HepG2 (cell line): ENCODE data around the gene TMBIM4. TPM values are rescaled to one million over a fixed set of nuclear protein-coding genes. Genes with fewer than 3 reads are reported as not detected.

Experiments used
- ARNT2 ChIP-seq: sonication (generic); formaldehyde crosslinking; IDR thresholded peaks from 2 replicates; pipeline ENCODE4 v1.8.0; 2022; ENCODE audit warnings: mild to moderate bottlenecking, low read depth, missing genetic modification reagents, moderate library complexity
- FOXO4 ChIP-seq: sonication (generic); formaldehyde crosslinking; conservative IDR thresholded peaks from 2 replicates; pipeline ENCODE4 v1.8.1; 2023; ENCODE audit warnings: missing genetic modification reagents
- MAFG ChIP-seq: sonication (generic); formaldehyde crosslinking; IDR thresholded peaks from 2 replicates; pipeline ENCODE4 v1.5.1; 2020; ENCODE audit warnings: mild to moderate bottlenecking, missing genetic modification reagents
- MTF1 ChIP-seq: sonication (generic); formaldehyde crosslinking; IDR thresholded peaks from 2 replicates; pipeline ENCODE4 v1.5.0; 2020; ENCODE audit warnings: missing genetic modification reagents
- PHF21A ChIP-seq: sonication (generic); formaldehyde crosslinking; IDR thresholded peaks from 2 replicates; pipeline ENCODE4 v1.5.0; 2020; ENCODE audit warnings: mild to moderate bottlenecking, missing genetic modification reagents
- PPARG ChIP-seq: conservative IDR thresholded peaks from 2 replicates; pipeline ENCODE4 v1.6.1; 2016; ENCODE audit warnings: missing biosample characterization, missing genetic modification reagents
- PRPF4 ChIP-seq: fragments of 200-400 bp; formaldehyde crosslinking; IDR thresholded peaks from 2 replicates; pipeline ENCODE4 v1.6.1; 2016; ENCODE audit warnings: low read length, low read depth; ENCODE audit not compliant: poor library complexity, severe bottlenecking
- SETDB1 ChIP-seq: sonication (generic); formaldehyde crosslinking; IDR thresholded peaks from 2 replicates; pipeline ENCODE4 v1.5.1; 2020; ENCODE audit warnings: missing genetic modification reagents, mild to moderate bottlenecking, borderline replicate concordance
- XRCC5 ChIP-seq: fragments of 200-400 bp; formaldehyde crosslinking; optimal IDR thresholded peaks from 2 replicates; pipeline ENCODE3; 2017; ENCODE audit warnings: mild to moderate bottlenecking, low read length
- ZBTB40 ChIP-seq, 2 experiments: fragments of 450-650 bp in 1 of 2; sonication (generic) in 1 of 2; formaldehyde crosslinking in 1 of 2; IDR thresholded peaks; 2 replicates each; pipeline versions ENCODE4 v1.6.1 to v1.8.0; 2016 to 2022; ENCODE audit warnings: antibody characterized with exemption in 1 of 2, mild to moderate bottlenecking in 1 of 2, missing genetic modification reagents in 1 of 2
- ZNF18 ChIP-seq: sonication (generic); formaldehyde crosslinking; IDR thresholded peaks from 2 replicates; pipeline ENCODE4 v1.8.0; 2022; ENCODE audit warnings: mild to moderate bottlenecking, missing genetic modification reagents; ENCODE audit not compliant: insufficient replicate concordance
- ZNF253 ChIP-seq: sonication (generic); formaldehyde crosslinking; IDR thresholded peaks from 2 replicates; pipeline ENCODE4 v1.8.0; 2022; ENCODE audit warnings: mild to moderate bottlenecking, missing genetic modification reagents, borderline replicate concordance
- ZNF282 ChIP-seq: fragments of 450-650 bp; IDR thresholded peaks from 2 replicates; pipeline ENCODE4 v1.6.1; 2018; ENCODE audit not compliant: partially characterized antibody
- ZNF660 ChIP-seq: sonication (generic); formaldehyde crosslinking; IDR thresholded peaks from 2 replicates; pipeline ENCODE4 v1.5.1; 2020; ENCODE audit warnings: mild to moderate bottlenecking, low read depth, missing genetic modification reagents, borderline replicate concordance
- ZNF75D ChIP-seq: sonication (generic); formaldehyde crosslinking; IDR thresholded peaks from 2 replicates; pipeline ENCODE4 v1.8.1; 2023; ENCODE audit warnings: missing genetic modification reagents, mild to moderate bottlenecking, borderline replicate concordance
- polyA plus RNA-seq, 8 experiments: library from polyadenylated mRNA; depleted of rRNA in 3 of 8; stranded (reverse) in 7 of 8; unstranded in 1 of 8; fragments of >200 nt; fragmentation: Illumina TruSeq in 4 of 8; extraction: Trizol in 4 of 8; gene quantifications; 2 replicates each; pipeline versions ENCODE4 v1.2.1 to v1.2.3, GENCODE V29; 2011 to 2016; ENCODE audit warnings: low read depth in 4 of 8, missing spikeins in 1 of 8, mixed read lengths in 1 of 8; ENCODE audit not compliant: insufficient read depth in 1 of 8
- total RNA-seq, 5 experiments: library from RNA; depleted of rRNA; stranded (reverse); fragments of >200 nt; fragmentation: Illumina TruSeq; extraction: Trizol; gene quantifications; 2 replicates each; pipeline ENCODE4 v1.2.3, GENCODE V29; 2016; ENCODE audit warnings: low read depth in 1 of 5

The TMBIM4 gene
- total and polyA plus RNA-seq, 2 of the 13 experiments (the other 11 are each of a cell fraction or from before 2014, with no cell fraction given), result 60.5 to 67.7 TPM

GRCh38 chr12:66130267-66131066, 39.3 kb downstream of the TMBIM4 start, which contains the start of gene LLPH (continued):
- peak; percentile 69 for TF ChIP-seq ZBTB40 (IDR thresholded peaks at IDR 0.05)
- TF ChIP-seq ZBTB40 (CRISPR knock-in tag; IDR thresholded peaks at IDR 0.05), result peak; percentile 79; the same call in 1 of the 2 replicates
- TF ChIP-seq XRCC5, result peak; percentile 71
- no peak for TF ChIP-seq MTF1 (CRISPR knock-in tag)
- TF ChIP-seq ZNF660 (CRISPR knock-in tag), result no peak
- TF ChIP-seq ZNF282, result no peak
- no peak for TF ChIP-seq FOXO4 (CRISPR knock-in tag)
- TF ChIP-seq ZNF253, result no peak; the same call in 1 of the 2 replicates
- TF ChIP-seq ZNF75D (CRISPR knock-in tag), result no peak
- TF ChIP-seq ZNF18, result peak; percentile 48
- peak; percentile 36; the same call in 1 of the 2 replicates for TF ChIP-seq PHF21A (CRISPR knock-in tag)
- peak; percentile 72; the same call in 1 of the 2 replicates for TF ChIP-seq ARNT2
- TF ChIP-seq SETDB1 (CRISPR knock-in tag), result no peak
- TF ChIP-seq PRPF4, result no peak
- TF ChIP-seq MAFG, result no peak
- TF ChIP-seq PPARG, result 0 out of 2 replicates have a peak, but pooled peaks have one; percentile 7
